ENCODE measurements around the gene NRG3. TPM values are rescaled to one million over a fixed set of nuclear protein-coding genes. Genes with fewer than 3 reads are reported as not detected.

NRG3 gene
- total RNA-seq, 2 donors from 2014 or later: 1.7 to 2.3 TPM

DNA sequence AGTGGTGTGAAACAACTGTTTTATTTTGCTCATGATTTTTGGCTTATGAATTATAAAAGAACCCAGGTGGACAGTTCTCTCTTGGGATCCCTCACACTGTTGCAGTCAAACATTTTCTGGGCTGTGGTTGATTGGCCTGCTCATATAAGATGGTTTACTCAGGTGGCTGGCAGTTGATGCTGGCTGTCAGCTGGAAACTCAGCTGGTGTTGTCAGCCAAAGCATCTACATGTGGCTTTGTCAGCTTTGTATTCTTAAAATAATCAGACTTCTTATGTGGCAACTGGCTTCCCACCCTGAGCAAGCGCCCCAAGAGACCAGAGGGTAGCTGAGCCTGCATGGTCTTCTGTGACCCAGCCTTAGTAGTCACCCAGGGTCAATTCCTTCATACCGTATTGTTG lies 534.7 kb downstream of the NRG3 start:
- Histone ChIP-seq H3K9me3 (ENCODE audit: control insufficient read depth, low read length) (no peaks in the 10 kb centered on the region), H3K4me3 (ENCODE audit: low read length) (no peak overlapping the region), H3K27me3 (ENCODE audit: control insufficient read depth, insufficient read depth, low read length, poor library complexity, severe bottlenecking) (no peaks in the 10 kb centered on the region), H3K27ac (ENCODE audit: low read depth, low read length) (no peak overlapping the region), H3K36me3 (ENCODE audit: control insufficient read depth, insufficient read depth, low read length) (no peaks in the 10 kb centered on the region), H3K9ac (ENCODE audit: extremely low read depth, low read length, poor library complexity, severe bottlenecking) (no peak overlapping the region), H3K4me1 (ENCODE audit: control insufficient read depth, insufficient read depth, low read length) (no peaks in the 10 kb centered on the region)
- H3K4me1 Mint-ChIP-seq: no peaks in the 10 kb centered on the region
- DNase-seq: no peak
- WGBS, 2 experiments (ENCODE audit: insufficient coverage in 1 of 2, insufficient read length in 1 of 2): 91% methylated on average over 2 of the region's 2 CpGs; no CpG with 5 or more reads in 1 of the 2 experiments
- no peak overlapping the region for H3K4me3 Mint-ChIP-seq
- no peaks in the 10 kb centered on the region for H3K36me3 Mint-ChIP-seq (ENCODE audit: low read depth)
- TF ChIP-seq, protein P1, sequence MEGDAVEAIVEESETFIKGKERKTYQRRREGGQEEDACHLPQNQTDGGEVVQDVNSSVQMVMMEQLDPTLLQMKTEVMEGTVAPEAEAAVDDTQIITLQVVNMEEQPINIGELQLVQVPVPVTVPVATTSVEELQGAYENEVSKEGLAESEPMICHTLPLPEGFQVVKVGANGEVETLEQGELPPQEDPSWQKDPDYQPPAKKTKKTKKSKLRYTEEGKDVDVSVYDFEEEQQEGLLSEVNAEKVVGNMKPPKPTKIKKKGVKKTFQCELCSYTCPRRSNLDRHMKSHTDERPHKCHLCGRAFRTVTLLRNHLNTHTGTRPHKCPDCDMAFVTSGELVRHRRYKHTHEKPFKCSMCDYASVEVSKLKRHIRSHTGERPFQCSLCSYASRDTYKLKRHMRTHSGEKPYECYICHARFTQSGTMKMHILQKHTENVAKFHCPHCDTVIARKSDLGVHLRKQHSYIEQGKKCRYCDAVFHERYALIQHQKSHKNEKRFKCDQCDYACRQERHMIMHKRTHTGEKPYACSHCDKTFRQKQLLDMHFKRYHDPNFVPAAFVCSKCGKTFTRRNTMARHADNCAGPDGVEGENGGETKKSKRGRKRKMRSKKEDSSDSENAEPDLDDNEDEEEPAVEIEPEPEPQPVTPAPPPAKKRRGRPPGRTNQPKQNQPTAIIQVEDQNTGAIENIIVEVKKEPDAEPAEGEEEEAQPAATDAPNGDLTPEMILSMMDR (conservative IDR thresholded peaks at IDR 0.05): no peak
- H3K27ac Mint-ChIP-seq: no peak overlapping the region
- no peaks in the 10 kb centered on the region for H3K9me3 Mint-ChIP-seq
- H3K27me3 Mint-ChIP-seq (ENCODE audit: insufficient read depth): no peaks in the 10 kb centered on the region

DNA sequence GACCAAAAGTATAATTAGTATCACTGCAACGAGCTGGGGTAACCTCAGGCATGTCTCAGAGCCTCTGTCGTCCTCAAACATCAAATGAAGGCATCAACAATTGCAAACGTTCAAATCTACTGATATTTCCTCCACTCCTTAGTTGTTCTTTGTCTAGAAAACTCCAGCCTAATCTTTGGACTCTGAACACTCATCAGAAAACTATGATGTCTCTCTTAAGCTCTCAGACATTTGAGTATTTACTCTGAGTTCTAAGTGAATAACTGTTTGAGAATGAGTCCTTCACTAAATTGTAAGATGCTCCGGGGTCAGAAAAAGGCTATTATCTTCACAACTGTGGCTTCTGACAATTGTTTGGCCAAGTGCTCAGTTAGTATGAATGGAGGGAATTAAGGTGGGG lies 536.4 kb downstream of the NRG3 start:
- Histone ChIP-seq H3K36me3 (ENCODE audit: control insufficient read depth, insufficient read depth, low read length) (no peaks in the 10 kb centered on the region), H3K4me3 (ENCODE audit: low read length) (no peak overlapping the region), H3K9me3 (ENCODE audit: control insufficient read depth, low read length) (no peaks in the 10 kb centered on the region), H3K27ac (ENCODE audit: low read depth, low read length) (no peak overlapping the region), H3K9ac (ENCODE audit: extremely low read depth, low read length, poor library complexity, severe bottlenecking) (no peak overlapping the region), H3K4me1 (ENCODE audit: control insufficient read depth, insufficient read depth, low read length) (no peaks in the 10 kb centered on the region), H3K27me3 (ENCODE audit: control insufficient read depth, insufficient read depth, low read length, poor library complexity, severe bottlenecking) (no peaks in the 10 kb centered on the region)
- Mint-ChIP-seq H3K4me3 (no peak overlapping the region), H3K4me1 (no peaks in the 10 kb centered on the region), H3K27me3 (ENCODE audit: insufficient read depth) (no peaks in the 10 kb centered on the region), H3K36me3 (ENCODE audit: low read depth) (no peaks in the 10 kb centered on the region), H3K9me3 (no peaks in the 10 kb centered on the region), H3K27ac (no peak overlapping the region)
- TF ChIP-seq, protein P1 (conservative IDR thresholded peaks at IDR 0.05): no peak
- DNase-seq: no peak
- 89 to 91% methylated on average over 4 of the region's 4 CpGs for WGBS, 2 experiments (ENCODE audit: insufficient coverage in 1 of 2, insufficient read length in 1 of 2)

DNA sequence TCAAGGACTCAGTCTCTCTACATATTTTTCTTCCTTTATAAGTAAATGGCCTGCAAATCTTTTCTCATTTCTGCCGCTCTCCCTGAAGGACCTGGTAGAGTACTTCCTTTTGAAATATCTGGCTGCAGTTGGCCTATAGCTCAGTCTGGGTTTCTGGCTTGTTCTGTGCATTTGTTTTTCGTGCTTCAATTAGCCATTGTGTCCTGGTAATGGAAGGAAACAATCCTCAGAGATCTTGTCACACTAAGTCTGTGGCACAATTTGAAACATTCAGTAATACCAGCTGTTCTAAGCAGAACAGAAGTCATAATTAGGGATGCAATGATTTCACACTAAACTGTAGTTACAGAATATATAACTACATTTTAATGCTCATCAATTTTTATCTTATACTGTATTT lies 545.0 kb downstream of the NRG3 start:
- no peaks in the 10 kb centered on the region for H3K9me3 ChIP-seq (ENCODE audit: control insufficient read depth, low read length)
- H3K4me3 ChIP-seq (ENCODE audit: low read length): no peak overlapping the region
- H3K9me3 Mint-ChIP-seq: no peaks in the 10 kb centered on the region
- no peaks in the 10 kb centered on the region for H3K4me1 Mint-ChIP-seq
- TF ChIP-seq, protein P1 (conservative IDR thresholded peaks at IDR 0.05): no peak
- H3K27me3 Mint-ChIP-seq (ENCODE audit: insufficient read depth): no peaks in the 10 kb centered on the region
- WGBS, 2 experiments (ENCODE audit: insufficient coverage in 1 of 2, insufficient read length in 1 of 2): 80 to 86% methylated on average over 1 to 2 of the region's 2 CpGs
- H3K36me3 Mint-ChIP-seq (ENCODE audit: low read depth): no peaks in the 10 kb centered on the region
- H3K36me3 ChIP-seq (ENCODE audit: control insufficient read depth, insufficient read depth, low read length): no peaks in the 10 kb centered on the region
- no peak for DNase-seq
- H3K27ac ChIP-seq (ENCODE audit: low read depth, low read length): no peak overlapping the region
- no peak overlapping the region for H3K9ac ChIP-seq (ENCODE audit: extremely low read depth, low read length, poor library complexity, severe bottlenecking)
- H3K27ac Mint-ChIP-seq: no peak overlapping the region
- no peaks in the 10 kb centered on the region for H3K4me1 ChIP-seq (ENCODE audit: control insufficient read depth, insufficient read depth, low read length)
- H3K4me3 Mint-ChIP-seq: no peak overlapping the region
- no peaks in the 10 kb centered on the region for H3K27me3 ChIP-seq (ENCODE audit: control insufficient read depth, insufficient read depth, low read length, poor library complexity, severe bottlenecking)

Measured in endodermal cell (in vitro differentiated cells).